ENCODE measurements around the gene RNF32.

The RNF32 gene

GRCh38 chr7:156640257-156640948, at the start of gene RNF32:
Gene RNF32, plus strand, starts transcription at chr7:156640774. Its CDS starts 3,104 bp downstream, at chr7:156643878.
- DNase-seq: peak; percentile 94

DNA sequence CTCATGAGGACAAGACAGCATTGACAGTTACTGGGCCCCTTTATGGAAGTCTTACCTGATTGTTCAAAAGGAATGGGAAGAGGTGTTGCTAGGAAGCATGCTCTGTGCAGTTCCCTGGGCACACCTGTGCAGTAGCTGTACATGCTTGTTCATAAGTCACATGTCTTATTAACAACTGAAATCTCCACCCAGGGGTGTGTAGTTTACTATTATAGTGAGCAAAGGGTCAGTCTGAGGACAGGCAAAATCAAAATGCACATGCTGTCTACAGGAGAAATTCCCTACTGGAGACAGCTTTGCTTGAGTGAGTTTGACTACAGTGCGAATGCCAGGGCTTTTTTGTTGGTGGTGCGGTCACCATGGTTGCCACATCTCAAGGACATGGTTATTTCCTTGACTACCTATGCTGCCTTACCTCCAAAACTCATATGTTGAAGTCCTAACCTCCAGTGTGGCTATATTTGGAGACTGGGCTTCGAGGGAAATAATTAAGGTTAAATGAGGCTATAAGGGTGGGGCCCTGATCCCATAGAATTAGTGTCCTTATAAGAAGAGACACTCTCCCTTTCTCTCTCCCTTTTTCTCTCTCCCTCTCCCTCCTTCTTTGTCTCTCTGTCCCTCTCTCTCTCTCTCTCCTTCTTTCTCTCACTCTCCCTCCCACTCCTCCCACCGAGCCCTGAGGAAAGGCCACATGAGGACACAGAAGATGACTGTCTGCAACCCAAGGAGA, 48.3 kb upstream of the RNF32 start:
- no peak for DNase-seq

DNA sequence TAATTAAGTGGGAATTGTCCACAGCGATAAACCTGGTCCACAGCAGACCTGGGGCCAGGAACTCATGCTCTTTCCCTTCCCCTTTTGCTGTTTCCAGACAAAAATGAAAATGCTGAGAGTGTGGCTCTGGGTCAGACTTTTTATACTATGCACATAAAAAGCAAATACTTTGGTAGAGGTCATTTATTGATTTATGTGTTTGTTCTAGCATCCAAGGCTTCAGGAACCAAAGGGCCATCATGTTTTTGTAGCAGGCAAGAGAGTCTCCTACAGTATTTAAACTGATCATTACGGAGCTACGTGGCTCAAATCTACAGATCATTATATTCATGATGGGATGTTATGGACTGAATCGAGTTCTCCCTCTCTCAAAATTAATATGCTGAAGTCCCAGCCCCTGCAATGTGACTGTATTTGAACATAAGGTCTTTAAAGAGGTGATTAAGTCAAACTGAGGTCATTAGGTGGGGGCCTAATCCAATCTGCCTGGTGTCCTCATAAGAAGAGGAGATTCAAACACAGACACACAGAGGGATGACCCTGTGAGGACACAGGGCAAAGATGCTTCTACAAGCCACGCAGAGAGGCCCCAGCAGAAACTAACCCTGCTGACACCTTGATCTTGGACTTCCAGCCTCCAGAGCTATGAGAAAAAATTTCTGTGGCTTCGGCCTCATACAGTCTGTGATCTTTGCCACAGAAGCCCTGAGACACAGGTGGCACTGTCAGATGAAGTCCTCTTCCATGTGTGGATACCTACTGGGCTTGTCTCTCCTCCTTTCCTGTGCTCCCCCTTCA, 46.1 kb upstream of the RNF32 start:
- DNase-seq: no peak

DNA sequence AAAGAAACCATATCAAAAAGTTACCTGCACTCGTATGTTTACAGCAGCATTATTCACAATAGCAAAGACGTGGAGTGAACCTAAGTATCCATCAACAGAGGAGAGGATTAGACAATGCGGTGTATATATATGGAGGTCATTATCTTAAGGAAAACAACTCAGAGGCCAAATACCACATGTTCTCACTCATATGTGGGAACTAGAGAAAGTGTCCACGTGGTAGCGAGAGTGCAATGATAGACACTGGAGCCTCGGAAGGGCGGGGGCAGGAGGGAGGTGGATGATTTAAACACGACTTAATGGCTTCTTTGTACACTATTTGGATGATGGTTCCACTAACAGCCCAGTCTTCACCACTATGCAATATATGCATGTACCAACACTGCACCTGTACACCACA, 40.1 kb upstream of the RNF32 start:
- DNase-seq: no peak

GRCh38 chr7:156602283-156602682, 38.3 kb upstream of the RNF32 start:
- DNase-seq: no peak

DNA sequence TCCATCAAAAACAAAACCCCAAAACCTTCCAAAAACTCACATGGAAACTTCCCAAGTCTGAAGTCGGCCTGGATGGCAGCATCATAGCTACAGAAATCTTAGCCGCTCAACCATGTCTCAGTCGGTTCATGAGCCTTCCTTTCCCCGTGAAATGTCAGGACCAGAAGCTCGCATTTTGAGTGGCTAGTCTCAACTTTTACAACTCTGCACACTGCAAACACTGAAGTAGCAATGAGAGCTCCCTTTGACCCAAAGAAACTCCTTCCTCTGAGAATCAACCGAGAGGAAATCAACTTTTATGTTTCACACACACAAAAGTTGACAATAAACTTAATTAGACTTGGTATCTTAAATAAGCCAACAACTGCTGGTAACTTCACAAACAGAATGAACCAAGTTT, 37.6 kb upstream of the RNF32 start:
- DNase-seq: no peak

DNA sequence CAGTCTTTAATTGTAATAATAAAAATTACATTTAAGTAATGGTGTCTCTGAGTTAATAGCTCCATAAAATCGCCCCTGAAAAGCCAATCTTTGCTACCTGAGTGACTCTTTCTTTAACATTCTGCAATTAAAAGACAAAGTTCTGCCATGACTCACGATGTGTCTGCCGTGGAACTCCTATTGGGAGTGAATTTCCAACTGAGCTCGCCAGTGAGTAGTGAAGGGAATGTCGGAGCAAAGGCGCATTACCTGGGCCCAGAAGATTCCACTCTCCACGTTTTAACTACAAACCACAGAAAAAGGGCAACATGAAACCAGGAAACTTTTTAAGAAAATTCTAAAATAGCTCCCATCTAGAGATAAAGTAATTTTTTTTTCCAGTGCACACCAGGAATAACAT, 36.9 kb upstream of the RNF32 start:
- DNase-seq: no peak

GRCh38 chr7:156604311-156604710, 36.3 kb upstream of the RNF32 start:
- DNase-seq: no peak

DNA sequence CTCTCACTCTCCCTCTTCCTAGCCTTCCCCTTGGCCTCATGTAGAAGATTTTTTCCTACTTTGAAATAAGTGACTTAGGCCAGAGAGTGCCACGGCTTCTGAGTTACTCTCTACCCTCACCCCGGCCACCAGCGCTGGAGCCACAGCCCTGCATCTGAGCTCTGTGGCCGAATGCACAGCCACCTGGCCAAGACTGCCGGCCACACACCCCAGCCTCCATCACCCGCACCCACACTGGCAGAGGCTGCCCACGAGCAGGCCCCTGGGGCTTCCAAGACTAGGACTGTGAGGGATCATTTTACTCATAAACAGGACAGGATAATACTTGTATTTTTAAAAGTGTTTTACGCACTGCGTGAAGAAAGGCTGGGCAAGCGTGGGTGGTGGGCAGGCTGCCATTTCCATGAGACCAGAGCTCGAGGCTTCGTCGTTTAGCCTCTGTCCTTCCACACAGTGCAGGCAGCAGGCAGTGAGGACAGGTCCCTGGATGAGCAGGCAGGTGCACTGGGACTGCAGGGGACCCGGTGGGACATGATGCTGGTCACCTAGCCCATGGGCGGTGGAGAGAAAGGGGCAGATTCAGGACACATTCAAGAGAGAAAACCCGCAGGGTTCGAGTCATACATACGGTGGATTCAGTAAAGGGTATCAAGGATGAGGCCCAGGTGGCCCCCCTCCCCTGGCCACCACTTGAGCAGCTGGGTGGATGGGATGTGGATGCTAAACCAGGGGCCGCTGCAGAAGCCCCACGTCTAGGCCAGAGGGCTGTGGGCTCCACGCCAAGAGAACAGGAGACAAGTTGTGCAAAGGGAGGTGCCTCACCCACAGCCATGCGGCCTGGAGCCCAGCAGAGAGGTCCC, 35.5 kb upstream of the RNF32 start:
- no peak for DNase-seq

DNA sequence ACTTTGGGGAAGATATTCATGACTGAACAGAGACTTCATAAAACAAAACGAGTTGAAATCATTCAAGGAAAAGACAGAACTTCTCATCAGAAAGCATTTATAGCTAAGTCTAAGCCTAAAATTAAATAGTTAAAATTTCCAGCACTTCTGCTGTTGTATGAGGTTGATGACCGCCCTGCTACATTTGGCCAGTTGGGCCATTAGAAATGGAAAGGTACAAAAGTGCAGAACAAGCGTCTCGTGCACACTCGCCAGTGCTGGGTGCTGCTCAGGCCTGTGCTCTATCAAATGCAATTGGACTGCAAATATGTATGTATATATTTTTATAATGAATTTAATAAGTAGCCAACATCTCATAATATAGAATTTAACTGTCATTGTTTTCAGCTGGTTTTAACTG, 34.4 kb upstream of the RNF32 start:
- DNase-seq: no peak

DNA sequence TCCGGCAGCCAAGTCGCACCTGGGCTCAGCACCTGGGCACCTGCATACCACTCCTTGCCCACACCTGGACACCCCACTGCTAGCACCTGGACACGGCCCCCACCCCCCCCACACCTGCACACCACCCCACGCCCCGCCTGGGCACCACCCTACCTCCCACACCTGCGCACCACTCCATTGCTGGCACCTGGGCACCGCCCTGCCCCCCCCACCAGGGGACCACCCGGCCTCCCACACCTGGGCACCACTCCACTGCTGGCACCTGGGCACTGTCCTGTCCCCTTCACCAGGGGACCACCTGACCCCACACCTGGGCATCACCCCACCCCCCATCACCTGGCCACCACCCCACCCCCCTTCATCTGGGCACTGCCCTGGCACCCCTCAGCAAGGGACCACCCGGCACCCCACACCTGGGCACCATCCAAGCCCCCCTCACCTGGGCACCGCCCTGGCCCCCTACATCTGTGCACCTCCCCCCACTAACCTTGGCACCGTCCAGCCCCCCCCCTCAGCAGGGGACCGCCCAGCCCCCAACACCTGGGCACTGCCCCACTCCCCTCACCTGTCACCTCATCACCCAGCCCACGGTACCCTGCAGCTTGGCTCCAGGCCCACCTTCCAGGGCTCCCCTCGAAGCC, 33.8 kb upstream of the RNF32 start:
- DNase-seq: no peak

DNA sequence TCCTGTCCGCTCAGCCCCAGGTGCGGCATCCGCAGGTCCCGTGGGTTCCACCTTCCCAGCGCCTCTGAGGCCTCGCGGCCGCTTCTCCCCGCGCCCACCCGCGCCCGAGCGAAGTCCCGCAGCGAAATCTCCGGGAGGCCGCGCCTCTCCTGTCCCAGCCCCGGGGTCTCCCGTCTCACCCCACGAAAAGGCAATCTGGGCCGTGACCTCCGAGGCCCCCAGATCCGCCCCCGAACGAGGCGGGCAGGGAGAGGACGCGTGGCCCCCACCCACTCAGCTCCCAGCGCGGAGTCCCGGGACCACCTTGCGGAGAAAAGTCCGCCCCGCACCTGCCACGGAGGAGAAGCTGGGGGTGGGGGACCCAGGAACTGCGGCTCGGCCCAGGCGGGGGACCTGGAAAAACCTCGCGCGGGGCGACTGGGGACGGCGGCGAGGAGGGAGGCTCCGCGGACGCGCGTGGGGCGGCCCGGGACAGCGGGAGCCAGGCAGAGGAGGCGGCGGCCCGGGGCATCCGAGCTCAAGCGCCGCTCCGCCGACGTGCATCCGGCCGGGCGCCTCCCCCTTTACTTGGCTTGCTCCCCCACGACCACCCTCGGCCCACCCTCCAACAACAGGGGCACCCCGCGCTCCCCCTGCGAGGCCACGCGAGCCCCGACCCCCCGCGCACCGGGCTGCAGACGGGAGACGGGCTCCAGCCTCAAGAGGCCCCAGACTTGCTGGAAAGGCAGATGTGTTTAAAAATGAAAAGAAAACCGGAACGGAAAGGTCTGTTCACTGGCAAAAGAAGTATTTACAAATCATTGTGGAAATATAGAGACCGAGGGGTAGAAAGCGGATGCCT, 33.0 kb upstream of the RNF32 start:
- DNase-seq: no peak

DNA sequence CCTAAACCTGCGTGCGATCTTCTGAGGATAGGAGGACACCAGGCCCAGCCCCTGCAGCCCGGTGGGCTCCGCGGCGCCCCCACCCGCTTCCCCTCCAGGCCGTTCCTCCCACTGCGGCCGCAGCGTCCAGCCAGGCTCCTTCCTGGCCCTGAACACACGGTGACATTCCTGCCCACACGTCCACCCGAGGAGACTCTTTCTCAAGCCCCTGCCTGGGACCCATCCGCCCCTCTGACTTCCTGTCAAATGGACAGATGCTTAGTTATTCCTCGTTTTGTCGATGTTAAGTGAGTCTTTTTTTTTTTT, 32.4 kb upstream of the RNF32 start:
- no peak for DNase-seq

GRCh38 chr7:156609010-156609877, 31.3 kb upstream of the RNF32 start:
- DNase-seq: no peak

DNA sequence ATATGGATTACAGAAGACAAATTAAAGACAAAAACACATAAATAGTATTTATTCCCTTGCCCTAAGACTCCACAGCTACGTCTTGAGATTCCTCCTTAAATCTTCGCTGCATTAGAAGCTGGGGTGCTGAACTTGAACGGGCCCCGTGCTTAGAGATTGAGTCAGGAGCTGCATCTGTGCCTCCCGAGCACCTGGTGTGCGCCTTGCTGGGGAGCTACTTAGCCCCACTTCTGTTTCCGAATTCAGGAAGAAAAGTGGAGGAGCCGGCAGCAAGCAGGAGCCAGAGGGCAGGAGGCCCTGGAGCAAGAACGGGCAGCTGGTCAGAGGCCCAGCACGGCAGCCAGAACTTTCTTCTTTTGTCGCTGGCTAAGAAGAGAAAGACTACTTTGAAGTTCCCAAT, 30.4 kb upstream of the RNF32 start:
- no peak for DNase-seq

DNA sequence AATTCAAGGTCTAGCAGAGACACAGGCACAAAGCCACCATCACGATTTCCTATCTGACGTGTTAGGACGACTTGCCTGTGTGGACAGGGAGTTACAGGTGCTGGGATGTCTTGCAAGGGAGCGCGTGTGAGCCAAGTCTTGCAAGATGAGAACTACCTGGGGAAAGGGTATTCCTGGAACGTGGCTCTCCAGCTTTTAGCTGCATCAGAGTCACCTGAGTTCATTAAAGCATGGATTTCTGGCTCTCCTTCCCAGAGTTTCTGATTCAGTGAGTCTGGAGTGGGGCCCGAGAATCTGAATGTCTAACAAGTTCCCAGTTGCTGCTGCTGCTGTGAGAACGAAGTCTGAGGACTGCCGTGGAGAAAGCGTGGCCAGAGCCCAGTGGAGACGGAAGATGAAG, 30.0 kb upstream of the RNF32 start:
- no peak for DNase-seq

- no peak for DNase-seq
Measured at GRCh38 chr7:156611014-156612010, 29.3 kb upstream of the RNF32 start.

GRCh38 chr7:156612930-156613329, 27.6 kb upstream of the RNF32 start:
- peak; percentile 74 for DNase-seq
